Posterior vena cava (tissue), 2 donors: ENCODE data around the gene L3MBTL3. TPM values are rescaled to one million over a fixed set of nuclear protein-coding genes. Genes with fewer than 3 reads are reported as not detected.

Experiments
- DNase-seq: peaks from one replicate; pipeline ENCODE4 v3.0.0-alpha.2; 2020; ENCODE audit warnings: low spot score
- intact Hi-C, 2 donors: fragments of 100-400 bp; cut with DNase I; formaldehyde crosslinking; loops; one replicate each; pipeline versions ENCODE4 v1.14.1 to v1.14.2; 2022 to 2023
- total RNA-seq, 2 donors: library from RNA; stranded (reverse); fragmentation: NEBNext Ultra II Directional; extraction: Animal tissue kit (Norgen Biotek cat#: 25700); gene quantifications; one replicate each; pipeline ENCODE4 v1.2.1, GENCODE V29; 2021
- donor health status: DM: yes; HTN: yes; CAD: no.
- donor health status: DM: yes; HTN: yes; CAD: no.

Gene L3MBTL3
- total RNA-seq, 2 donors from 2014 or later, result 6.4 to 10.5 TPM

DNA sequence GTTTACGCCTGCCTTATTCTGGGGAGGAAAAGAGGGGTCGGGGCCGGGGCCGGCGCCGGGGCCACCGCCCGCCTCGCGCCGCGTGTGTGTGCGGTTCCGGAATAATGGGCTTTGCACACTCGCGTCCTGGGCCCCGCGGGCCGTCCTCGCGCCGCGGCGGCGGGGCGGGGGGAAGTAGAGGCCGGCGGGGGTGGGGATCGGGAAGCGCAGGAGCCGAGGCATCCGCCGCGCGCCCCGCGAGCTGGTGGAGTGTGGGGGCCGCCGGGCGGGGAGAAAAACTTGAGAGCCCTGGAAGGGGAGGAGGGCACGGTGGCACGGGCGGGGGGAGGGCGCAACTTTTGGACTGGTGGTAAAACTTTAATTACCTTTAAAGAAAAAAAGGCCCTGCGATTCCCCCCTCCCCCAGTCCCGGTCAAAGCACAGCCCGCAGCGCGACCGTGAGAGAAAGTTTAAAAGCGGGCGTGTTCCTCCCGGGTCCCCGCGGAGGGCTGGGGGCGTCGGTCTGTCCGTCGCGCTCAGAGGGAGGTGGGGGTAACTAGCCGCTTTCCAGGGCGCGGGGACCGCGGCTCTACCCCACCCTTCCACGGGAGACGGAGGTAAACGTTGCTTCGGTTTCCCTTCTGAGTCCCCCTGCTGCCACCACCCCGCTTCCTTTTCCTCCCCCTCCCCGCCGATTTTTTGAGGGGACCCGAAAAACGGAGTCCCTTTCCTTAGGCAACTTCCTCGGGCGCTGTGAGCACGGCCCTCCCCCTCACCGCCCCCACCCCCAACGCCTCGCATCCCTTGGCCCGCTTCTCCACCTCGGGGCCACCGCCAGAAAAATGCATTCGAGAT, 1.9 kb downstream of the L3MBTL3 start:
- intact Hi-C loops, result no loop called here
- DNase-seq, result peak; percentile 84

DNA sequence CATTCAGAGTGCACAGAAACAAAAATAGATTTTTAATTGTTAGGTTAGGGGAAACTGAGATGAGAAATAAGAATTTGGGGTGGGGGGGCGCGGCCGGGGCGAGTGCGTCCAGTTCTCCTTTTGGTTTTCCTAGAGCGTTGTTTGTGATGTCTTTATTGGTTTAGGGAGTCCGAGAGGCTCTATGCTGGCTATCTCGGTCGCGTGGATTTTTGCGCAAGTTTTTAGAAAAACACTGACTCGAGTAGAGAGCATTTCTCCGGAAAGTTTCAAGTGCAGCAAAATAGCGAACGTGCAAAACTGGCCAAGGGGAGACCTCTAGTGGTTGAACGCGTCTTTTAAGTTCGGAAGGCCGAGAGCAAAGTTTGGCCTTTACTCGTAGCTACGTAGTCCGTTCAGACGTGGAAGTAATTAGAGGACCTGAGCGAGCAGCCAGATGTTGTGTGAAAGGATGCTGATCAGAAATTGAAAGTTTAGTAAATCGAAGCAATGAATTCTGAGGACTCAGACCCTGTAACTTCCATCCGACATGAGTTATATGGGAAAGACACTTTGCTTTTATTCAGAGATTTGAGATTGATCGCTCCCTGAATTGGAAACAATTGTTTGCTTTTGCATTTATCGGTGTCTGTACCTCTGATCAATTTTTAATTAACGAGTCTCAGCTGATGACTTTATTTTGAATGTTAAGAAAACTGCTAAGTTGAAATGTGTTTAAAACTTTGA, 2.7 kb downstream of the L3MBTL3 start:
- intact Hi-C loops, result no loop called here

DNA sequence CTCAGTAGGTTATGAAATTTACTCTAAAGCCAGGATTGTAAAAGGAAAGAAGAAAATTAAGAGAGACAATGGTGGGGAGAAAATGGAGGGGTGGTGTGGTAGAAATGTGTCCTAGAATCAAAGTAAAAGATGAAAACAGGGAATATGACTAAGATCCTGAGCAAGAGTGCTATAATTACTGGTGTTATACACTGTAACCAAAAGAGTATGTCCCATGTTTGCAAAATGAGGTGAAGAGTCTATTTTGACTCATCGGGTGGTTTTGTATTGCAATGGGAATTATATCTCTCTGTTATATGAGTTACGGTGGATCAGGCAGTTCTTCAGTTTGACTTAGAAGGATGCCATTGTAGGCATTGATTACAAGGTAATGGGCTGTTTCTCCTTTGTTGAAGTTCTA, 8.5 kb downstream of the L3MBTL3 start:
- intact Hi-C loops, result no loop called here
- no peak for DNase-seq

More for the DNA sequence above, 2.7 kb downstream of the L3MBTL3 start:
- peak; percentile 87 for DNase-seq

DNA sequence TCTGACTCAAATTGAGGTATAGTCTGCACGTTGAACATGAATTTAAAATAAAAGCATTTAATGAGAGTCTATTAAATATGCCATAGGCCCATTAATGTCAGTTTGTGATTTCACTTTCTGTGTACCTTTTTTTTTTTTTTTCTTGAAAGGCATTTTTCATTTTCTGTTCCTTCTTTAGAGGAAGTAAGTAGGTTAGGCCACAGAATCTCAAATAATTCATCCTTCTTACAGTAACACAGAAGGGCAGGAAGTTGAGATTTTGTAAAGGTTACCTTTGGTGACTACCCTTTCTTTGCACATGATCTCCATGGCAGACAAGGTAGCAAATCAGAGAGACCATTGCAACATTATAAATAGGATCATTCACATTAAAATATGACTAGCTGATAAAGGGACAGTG, 9.6 kb downstream of the L3MBTL3 start:
- no peak for DNase-seq
- intact Hi-C loops, result no loop called here

DNA sequence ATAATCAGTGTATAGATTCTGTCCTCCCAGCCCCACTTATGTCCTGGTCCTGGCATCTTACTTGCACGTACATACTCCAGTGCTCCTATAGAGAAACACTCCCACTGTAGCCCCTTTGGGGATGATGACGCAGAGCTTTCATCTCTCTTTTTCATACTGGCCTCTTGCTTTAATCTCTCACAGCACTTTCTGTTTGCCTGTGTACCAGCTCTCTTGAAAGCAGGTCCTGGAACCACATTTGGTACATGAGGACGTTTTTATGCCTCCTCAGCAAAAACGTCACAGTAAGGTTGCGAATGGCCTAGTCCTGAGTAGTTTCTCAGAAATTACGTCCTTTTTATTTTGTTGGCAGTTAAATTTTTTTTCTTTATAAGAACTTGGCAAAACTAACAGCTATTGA, 10.8 kb downstream of the L3MBTL3 start:
- DNase-seq, result no peak
- intact Hi-C loops, result no loop called here

DNA sequence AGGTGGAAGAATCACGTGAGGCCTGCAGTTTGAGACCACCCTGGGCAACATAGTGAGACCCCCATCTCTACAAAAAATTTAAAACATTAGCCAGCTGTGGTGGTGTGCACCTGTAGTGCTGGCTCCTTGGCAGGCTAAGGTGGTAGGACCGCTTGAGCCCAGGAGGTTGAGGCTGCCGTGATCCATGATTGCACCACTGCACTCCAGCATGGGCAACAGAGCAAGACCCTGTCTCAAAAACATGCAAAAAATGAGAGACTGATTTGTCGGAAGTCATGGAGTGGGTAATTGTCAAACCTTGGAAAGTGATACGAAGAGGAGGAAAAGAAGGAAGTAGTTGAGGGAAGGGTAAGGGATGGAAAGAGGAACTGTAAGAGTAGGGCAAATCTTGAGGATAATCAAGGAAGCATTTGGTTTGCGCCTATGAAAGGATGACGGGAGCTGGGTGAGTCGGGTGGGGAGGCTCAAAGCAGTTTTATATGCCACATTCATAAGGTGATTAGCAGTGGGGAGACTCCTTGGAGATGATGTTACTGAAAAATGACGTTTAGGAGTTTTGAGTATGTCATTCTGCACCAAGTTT, 14.5 kb downstream of the L3MBTL3 start:
- intact Hi-C loops, result no loop called here
- no peak for DNase-seq

DNA sequence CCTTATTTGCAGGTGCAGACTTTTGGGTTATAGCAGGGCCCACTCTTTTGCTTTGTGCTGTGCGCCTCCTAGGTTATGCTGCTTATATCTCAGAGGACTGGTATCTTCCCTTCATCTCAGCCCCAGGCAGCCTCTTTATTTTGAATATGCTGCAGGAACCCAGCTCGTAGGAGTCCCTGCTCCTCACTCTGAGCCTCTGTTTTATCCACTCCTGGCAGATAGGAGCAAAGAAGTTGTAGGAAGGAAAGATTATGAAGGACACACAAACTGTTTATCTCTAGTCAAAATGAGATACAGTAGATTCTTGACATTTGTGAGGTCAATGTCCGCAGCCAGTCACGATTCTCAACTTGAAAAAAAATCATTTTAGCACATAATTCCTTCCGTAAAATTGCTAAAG, 15.6 kb downstream of the L3MBTL3 start:
- no peak for DNase-seq
- intact Hi-C loops, result no loop called here

DNA sequence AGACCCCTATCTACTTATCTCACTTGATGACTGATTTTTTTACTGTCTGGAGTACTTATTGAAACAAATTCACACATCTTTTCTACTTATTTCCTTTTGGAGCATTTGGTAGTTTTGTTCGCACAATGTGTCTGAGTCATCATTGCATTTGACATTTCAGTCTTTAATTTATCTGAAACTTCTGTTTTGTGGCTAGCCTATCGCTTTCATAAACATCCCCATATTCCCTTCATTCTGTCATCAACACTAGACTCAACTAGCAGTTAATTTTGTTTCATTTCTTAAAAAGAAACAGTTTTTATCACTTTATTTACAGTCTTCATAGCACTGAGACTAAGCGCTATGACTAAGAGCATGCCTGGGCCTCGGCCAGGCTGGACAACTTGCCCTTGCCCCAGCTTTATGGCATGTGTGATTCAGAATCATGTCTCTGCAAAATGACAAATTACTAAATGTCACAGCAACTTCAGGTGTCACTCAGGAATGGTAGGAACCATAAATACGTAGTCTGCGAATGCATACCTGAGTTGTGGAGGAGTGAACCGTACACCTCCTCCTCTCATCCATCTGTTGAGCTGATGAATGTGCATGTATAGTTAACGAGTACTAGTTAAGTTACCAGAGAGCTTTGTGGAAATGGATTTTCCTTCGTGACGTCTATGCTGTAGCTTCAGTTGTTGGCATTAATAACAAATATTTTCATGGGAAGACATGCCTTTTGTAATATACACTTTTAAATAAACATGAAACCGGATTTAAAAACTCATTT, 16.2 kb downstream of the L3MBTL3 start:
- intact Hi-C loops, result no loop called here
- DNase-seq, result no peak

DNA sequence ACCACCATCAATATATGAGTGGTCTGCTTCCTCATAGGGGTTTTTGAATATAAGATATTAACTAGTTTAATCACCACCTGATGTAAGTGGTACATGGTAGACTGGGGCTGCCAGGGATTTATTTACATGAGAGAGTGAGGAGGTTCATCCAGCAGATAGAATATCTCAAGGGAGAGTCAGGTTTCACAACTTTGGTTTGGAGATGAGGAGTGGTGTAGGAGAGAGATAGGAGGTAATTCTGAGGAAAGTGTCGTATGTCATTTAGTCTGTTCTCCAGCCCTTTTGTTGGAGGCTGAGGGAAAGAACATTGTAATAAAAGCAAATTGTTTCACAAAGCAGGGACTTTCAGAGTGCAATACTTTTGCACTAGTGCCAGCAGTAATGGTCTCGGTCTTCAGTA, 16.8 kb downstream of the L3MBTL3 start:
- intact Hi-C loops, result no loop called here
- DNase-seq, result no peak

DNA sequence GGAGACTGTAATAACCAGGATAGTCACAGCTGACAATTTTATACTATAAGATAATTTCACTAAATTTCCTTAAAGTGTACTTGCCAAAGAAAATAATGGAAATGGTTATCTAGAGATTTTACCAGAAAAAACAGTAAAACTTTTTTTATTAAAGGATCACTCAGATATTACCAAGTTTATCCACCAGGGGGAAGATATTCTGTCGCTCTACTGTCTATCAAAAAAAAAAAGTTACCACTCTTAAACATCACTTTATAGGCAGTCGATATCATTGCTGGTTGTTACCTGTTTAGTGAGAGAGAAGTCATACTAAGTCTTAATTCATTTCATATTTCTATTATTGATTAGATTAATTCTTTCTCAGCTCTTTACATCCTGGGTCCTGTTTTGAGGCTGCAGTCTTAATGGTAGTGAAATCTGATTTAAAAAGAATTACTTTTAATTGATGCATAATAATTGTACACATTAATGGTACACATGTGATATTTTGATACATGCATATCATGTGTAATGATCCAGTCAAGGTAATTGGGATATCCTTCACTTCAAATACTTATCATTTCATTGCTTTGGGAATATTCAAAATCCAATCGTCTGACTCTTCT, 18.9 kb downstream of the L3MBTL3 start:
- intact Hi-C loops, result no loop called here
- DNase-seq, result no peak

DNA sequence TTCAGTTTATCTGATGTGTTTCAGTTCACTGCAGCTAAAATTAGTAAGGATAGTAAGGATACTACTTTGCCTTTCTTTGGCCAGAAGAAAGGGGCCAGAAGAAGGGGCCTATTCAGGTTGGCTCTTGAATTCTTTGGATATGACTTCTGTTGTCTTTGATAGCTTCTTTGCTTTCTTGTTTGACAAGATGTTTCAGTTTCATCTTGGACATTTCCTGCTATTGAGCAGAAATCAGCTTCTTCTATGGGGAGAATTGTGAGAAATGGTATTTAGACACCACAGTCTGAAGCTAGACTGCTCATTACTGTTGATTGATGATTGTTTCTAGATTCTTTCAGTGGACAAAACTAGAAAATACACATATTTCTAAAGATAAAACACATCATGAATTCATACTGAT, 23.2 kb downstream of the L3MBTL3 start:
- intact Hi-C loops, result no loop called here
- no peak for DNase-seq

DNA sequence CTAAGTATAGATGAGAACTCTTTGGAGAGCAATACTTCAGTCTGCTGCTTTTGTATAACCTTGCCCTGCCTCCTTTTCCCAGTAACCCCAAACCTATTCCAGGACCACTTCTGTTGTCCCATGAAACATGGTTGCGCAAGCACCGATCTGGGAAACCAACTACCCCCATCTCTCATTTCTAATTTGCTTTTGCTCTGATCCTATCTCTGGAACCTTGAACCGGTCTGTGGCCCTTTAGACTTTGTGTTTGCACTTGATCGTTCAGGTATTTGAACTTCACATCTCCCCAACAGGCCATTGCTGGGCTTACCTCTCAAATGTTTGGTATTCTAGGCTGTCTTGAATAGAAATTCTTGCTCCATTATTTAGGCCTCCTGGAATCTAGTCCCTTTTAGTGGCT, 25.0 kb downstream of the L3MBTL3 start:
- intact Hi-C loops, result no loop called here
- no peak for DNase-seq

DNA sequence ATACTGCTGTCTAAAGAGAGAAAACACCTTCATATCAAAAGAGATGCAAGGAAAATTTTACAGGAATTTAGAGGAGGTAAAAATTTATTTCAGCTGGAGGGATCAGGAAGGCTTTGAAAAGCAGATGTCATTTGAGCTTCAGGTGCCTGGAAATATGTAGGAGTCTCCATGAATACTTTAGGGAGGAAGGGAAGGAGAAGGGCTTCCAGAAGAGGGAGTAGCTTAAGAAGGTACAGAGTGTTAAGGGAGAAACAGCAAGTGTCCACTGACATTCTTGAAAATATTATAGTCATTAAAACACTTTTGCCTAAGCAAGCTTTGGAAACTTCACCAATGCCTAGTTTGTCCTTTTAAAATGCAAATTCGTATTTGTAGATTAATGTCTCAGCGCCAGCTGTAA, 27.2 kb downstream of the L3MBTL3 start:
- DNase-seq, result no peak

DNA sequence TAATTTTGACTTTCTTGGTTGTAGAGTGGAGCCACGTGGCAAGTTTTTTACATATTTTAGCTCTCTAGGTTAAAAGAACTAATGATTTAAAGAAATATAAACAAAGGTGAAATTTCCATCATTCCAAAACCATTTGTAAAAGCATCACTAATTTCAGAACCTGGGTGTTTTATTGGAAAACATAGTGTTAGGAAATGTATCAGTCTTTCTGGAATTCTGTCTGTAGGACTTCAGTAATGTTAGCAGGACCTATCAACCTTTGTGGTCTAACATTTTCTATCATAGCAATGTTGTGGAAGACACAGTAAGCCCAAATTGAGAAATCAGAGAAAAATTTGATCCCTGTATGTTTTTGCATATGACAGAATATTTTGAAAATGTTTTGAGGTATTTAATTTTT, 28.3 kb downstream of the L3MBTL3 start:
- intact Hi-C loops, result no loop called here
- no peak for DNase-seq

More for the DNA sequence above, 27.2 kb downstream of the L3MBTL3 start:
- intact Hi-C loops, result no loop called here

DNA sequence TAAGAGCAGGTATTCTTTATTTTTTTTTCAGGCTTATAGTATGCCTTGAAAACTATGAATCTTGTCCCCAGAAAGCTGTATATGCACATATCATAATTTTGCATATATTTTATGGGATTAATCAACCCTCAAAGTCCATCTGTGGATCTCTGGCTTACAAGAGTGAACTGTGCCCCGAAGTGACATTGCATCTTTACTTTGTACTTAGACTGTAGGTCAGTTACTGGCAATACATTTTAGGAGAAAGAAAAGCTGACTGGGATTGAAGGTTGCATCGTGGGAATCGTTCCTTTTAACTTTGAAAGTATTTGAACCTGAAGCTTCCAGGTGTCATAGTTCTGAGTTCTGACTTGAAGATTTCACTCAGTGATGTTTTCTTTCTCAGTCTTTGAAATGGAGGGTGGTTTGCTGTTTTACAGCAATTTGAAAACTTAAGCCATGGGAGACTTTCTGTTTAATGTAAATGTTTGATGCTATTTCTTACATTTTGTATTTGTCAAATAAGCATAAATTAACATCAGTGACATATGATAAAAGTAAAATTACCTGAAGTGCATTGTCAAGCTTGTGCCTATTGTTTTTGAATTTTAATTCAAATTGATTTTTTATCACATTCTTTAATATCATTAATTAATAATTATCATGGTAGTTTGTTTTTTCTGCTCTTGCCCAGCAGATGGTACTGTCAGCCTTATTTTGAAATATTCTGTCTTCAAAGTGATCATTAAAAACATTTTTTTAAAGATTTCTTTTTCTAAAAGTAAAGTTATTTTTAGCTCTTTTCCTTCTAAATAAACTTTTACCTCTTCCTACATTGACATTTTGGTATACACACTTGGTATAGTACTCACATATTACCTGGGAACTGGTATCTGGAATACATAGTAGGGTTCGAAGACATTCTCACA, 29.0 kb downstream of the L3MBTL3 start:
- DNase-seq, result no peak
- intact Hi-C loops, result no loop called here

DNA sequence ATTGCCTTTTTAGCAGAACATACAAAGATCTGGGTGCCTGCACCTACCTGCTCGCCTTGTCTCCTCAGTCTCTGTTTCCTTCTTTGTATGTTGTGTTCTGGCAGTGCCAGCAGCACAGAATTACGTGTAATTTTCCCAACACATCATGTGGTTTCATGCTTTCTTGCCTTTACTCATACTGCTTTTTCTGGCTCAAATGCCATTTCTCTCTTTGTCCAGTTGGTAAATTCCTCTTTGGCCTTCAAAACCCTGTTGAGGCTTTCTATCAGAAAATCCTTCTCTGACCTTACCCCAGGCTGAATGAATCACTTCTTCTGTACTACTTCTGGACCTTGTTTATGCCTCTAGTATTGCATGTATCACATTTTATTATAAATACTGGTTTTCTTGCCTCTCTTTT, 31.8 kb downstream of the L3MBTL3 start:
- intact Hi-C loops, result no loop called here

DNA sequence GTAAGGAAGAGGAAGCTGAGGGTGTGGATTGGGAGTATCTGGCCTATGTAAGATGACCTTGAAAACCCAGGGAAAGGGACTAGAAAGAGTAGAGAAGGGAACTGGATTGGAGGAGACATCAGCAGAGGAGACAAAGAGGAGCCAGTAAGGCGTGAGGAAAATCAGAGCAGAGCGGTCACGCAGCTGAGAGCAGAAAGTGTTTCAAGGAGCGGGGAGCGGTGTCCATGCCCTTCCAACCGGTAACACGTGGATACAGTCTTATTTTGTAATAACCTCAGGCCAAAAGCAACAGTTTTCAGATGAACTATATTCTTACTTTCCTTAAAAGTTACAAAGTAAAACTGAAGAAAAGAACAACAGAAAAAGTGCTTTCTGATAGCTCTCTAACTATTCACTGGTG, 36.3 kb downstream of the L3MBTL3 start:
- intact Hi-C loops, result loop anchor here in 1 of 2 donors (5.0 kb wide), 1 partner anchor 53 kb away; no protein-coding TSS in a partner anchor
- no peak for DNase-seq

More for the DNA sequence above, 31.8 kb downstream of the L3MBTL3 start:
- no peak for DNase-seq

DNA sequence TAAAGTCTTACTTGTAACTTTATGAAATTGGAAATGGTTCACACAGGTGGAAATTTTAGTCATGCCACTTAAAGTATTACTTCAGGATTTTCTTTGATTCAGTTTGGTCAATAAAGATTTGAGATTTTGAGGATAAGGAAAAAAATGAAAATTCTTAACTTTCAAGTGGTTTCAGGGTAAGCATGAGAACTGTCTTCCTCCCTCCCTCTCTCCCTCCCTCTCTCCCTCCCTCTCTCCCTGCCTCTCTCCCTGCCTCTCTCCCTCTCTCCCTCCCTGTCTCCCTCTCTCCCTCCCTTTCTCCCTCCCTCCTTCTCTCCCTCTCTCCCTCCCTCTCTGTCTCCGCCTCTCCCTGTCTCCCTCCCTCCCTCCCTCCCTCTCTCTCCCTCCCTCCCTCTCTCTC, 36.9 kb downstream of the L3MBTL3 start:
- DNase-seq, result no peak
- intact Hi-C loops, result loop anchor here in 1 of 2 donors (5.0 kb wide), 1 partner anchor 52 kb away; no protein-coding TSS in a partner anchor
